BJ (cell line): Measurements from ENCODE around the gene CEACAM8. TPM values are rescaled to one million over a fixed set of nuclear protein-coding genes. Genes with fewer than 3 reads are reported as not detected.
"Not testable (repeated sequence)": the region's sequence is repeated elsewhere in the genome, so short reads cannot be mapped to it uniquely, and the experiment has no call there.

Experiments used
- CTCF ChIA-PET: fragments of 350-600 bp; formaldehyde crosslinking; extraction: SDS; loops from one replicate; lab custom pipeline; 2021; ENCODE audit warnings: antibody characterized with exemption, inconsistent platforms; lab: Yijun Ruan, JAX
- POLR2A ChIA-PET: fragments of 300-600 bp; sonication (Branson Sonifier 250); formaldehyde crosslinking; extraction: SDS; loops from one replicate; lab custom pipeline; 2021; ENCODE audit warnings: antibody characterized with exemption; lab: Charles Lee
- DNase-seq: peaks from one replicate; pipeline ENCODE4 v3.0.0-alpha.2; 2011; ENCODE audit warnings: low read depth
- H3K27me3 ChIP-seq: 2 replicates; pipeline ENCODE4 v1.6.0; 2011; ENCODE audit warnings: low read length; ENCODE audit not compliant: control insufficient read depth, insufficient read depth
- H3K36me3 ChIP-seq: 2 replicates; pipeline ENCODE4 v1.5.1; 2011; ENCODE audit warnings: low read length; ENCODE audit not compliant: control insufficient read depth, insufficient read depth
- H3K4me3 ChIP-seq: 2 replicates; pipeline ENCODE4 v1.5.1; 2011; ENCODE audit warnings: low read depth, mild to moderate bottlenecking, control low read depth, low read length
- polyA plus RNA-seq: library from polyadenylated mRNA; depleted of rRNA; stranded (reverse); fragments of >200 nt; gene quantifications from 2 replicates; pipeline ENCODE4 v1.2.3, GENCODE V29; 2011
- TF ChIP-seq, protein P1 (sequence below): IDR thresholded peaks from 2 replicates; pipeline ENCODE4 v1.5.1; 2011; ENCODE audit warnings: low read depth, mild to moderate bottlenecking, control low read depth, inconsistent platforms, low read length, moderate library complexity; ENCODE audit not compliant: insufficient read depth

Gene CEACAM8
- polyA plus RNA-seq, 1 experiment, result not detected

DNA sequence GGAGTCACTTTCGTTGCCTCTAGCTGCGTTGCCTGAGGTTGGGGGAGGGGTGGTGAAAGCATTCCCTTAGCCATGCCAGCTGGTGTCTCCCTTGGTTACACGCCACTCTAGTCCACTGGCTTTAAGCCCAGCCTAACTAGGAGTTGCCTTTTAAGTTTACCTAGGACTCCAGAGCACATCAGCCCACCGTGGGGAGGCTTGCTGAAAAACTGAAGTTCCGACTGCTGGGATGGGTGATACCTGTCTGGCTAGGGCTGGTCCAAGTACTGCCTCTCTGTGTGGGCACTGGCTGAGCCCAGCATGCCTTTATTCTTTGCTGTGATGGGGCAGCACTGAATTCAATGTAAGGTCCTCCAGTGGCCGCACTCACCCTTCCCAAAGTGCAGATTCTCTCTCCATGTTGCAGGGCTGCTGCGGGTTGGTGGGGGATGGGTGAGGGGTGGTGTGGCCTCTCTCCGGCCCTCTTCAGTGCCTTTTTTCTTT, 54.6 kb downstream of the CEACAM8 start:
- Histone ChIP-seq H3K4me3 (no peak overlapping the region), H3K36me3 (no peaks in the 10 kb centered on the region), H3K27me3 (peaks cover 18% of the 10 kb centered on the region)
- TF ChIP-seq, protein P1, sequence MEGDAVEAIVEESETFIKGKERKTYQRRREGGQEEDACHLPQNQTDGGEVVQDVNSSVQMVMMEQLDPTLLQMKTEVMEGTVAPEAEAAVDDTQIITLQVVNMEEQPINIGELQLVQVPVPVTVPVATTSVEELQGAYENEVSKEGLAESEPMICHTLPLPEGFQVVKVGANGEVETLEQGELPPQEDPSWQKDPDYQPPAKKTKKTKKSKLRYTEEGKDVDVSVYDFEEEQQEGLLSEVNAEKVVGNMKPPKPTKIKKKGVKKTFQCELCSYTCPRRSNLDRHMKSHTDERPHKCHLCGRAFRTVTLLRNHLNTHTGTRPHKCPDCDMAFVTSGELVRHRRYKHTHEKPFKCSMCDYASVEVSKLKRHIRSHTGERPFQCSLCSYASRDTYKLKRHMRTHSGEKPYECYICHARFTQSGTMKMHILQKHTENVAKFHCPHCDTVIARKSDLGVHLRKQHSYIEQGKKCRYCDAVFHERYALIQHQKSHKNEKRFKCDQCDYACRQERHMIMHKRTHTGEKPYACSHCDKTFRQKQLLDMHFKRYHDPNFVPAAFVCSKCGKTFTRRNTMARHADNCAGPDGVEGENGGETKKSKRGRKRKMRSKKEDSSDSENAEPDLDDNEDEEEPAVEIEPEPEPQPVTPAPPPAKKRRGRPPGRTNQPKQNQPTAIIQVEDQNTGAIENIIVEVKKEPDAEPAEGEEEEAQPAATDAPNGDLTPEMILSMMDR, result no peak
- DNase-seq, result no peak
- ChIA-PET CTCF (interaction anchor here (1.1 to 2.0 kb wide), 4 partner anchors 10 to 102 kb away, joined by 5 to 8 read pairs (median 6); no protein-coding TSS in a partner anchor), POLR2A (no interaction called here)

- CTCF ChIA-PET, result interaction anchor here (1.1 to 2.0 kb wide), 4 partner anchors 9 to 101 kb away, joined by 5 to 8 read pairs (median 6); no protein-coding TSS in a partner anchor
- Histone ChIP-seq H3K36me3 (no peaks in the 10 kb centered on the region), H3K4me3 (no peak overlapping the region), H3K27me3 (peaks cover 18% of the 10 kb centered on the region)
- TF ChIP-seq, protein P1, result no peak
- DNase-seq, result no peak
- POLR2A ChIA-PET, result no interaction called here
Measured at GRCh38 chr19:42538841-42539709, 55.6 kb downstream of the CEACAM8 start.

DNA sequence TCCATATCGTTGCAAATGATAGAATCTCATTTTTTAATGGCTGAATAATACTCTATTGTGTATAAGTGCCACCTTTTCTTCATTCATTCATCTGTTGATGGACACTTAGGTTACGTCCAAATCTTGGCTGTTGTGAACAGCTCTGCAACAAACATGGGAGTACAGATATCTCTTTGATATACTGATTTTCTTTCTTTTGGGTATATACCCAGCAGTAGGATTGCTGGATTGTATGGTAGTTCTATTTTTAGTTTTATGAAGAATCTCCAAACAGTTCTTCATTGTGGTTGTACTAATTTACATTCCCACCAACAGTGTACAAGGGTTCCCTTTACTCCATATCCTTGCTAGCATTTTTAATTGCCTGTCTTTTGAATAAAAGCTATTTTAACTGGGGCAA, 59.4 kb downstream of the CEACAM8 start:
- peaks cover 15% of the 10 kb centered on the region for H3K27me3 ChIP-seq
- CTCF ChIA-PET, result interaction anchor here (1.6 to 2.9 kb wide), 2 partner anchors 9 to 85 kb away, joined by 3 to 17 read pairs; no protein-coding TSS in a partner anchor
- H3K4me3 ChIP-seq, DNase-seq, H3K36me3 ChIP-seq, POLR2A ChIA-PET: not testable (repeated sequence)

- Histone ChIP-seq H3K4me3 (no peak overlapping the region), H3K36me3 (no peaks in the 10 kb centered on the region), H3K27me3 (peaks cover 9% of the 10 kb centered on the region)
- TF ChIP-seq, protein P1, result no peak
- ChIA-PET CTCF (interaction anchor here (1.3 kb wide), 1 partner anchor 96 kb away, joined by 3 read pairs; no protein-coding TSS in a partner anchor), POLR2A (no interaction called here)
- DNase-seq, result no peak
Measured at GRCh38 chr19:42534391-42534790, 60.3 kb downstream of the CEACAM8 start.

- Histone ChIP-seq H3K36me3 (no peaks in the 10 kb centered on the region), H3K4me3 (no peak overlapping the region), H3K27me3 (peaks cover 2% of the 10 kb centered on the region; the same call in 1 of the 2 replicates)
- POLR2A ChIA-PET, result no interaction called here
- TF ChIP-seq, protein P1, result no peak
- CTCF ChIA-PET, result interaction anchor here (1.0 to 1.4 kb wide), 3 partner anchors 82 to 93 kb away, joined by 3 to 7 read pairs (median 4); no protein-coding TSS in a partner anchor
- DNase-seq, result no peak
Measured at GRCh38 chr19:42532891-42533290, 61.8 kb downstream of the CEACAM8 start.
